GM21528 (cell line): ENCODE results near the gene DBN1.
"Not testable (repeated sequence)": the region's sequence is repeated elsewhere in the genome, so short reads cannot be mapped to it uniquely, and the experiment has no call there.

Experiments used
- ATAC-seq: cut with Tn5 transposase; IDR thresholded peaks from one replicate; pipeline ENCODE4 v1.9.1; 2021; ENCODE audit warnings: mild to moderate bottlenecking, moderate library complexity; ENCODE audit not compliant: unreplicated experiment, low FRiP score

Gene DBN1

DNA sequence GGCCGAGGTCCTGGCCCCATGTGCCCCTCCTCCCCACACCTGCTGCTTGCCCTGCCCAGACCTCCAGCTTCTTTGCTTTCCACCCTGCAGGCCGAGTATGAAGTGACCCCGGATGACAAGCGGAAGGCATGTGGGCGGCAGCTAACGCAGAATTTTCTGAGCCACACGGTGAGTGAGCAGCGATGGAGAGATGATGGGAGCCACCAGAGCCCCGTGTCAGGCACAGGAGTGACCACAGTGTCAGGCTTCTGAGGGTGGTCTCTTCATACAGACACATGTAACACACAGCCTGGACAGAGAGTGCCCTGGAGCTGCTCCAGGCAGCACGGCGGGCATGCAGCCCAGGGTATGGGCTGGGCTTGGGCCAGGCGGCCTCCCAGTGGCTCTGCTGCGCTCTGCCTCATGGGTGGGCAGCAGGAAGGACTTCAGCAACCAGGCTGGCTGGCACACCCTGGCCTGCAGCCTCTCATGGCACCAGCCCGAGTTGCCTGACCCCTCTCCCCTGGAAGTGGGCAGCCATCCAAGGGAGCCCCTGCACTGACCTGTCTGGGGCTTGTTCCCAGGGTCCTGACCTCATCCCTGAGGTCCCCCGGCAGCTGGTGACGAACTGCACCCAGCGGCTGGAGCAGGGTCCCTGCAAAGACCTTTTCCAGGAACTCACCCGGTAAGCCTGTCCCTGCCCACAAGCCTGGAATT, 41.1 kb downstream of the DBN1 start:
- ATAC-seq = no peak

DNA sequence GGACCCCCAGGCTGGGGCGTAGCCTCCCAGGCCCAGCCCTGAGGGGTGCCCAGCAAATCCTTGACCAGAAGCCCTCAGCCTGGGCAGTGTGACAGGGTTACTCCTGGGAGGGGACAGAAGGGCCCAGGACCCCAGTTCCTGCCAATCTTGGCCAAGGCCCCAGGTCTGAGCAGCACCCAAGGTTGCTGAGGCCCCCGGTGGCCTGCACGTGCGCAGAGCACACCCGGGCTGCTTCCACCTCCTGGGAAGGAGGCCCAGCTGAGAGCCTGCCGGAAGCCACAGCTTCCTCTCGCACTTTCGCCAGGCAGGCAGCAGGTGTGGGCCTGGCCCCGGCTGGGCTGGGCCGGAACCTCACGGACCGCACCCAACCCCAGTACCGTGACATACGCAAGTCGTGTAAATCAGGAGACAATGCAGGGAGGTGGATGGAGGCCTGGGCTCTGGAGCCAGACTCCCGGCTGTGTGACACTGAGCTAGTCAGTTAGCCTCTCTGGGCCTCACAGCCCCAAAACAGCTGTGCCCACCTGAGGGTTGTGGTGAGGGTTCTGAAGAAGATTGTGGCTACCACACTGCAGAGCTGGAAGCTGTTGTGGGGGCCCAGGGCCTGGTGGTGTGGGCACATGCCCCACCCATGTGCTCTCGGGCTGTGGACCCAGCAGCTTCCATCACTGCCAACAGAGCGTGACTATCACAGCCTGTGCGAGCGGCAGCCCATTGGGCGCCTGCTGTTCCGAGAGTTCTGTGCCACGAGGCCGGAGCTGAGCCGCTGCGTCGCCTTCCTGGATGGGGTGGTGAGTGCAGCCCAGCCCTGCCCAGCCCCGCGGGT, 41.9 kb downstream of the DBN1 start:
- peak; percentile 40 for ATAC-seq

DNA sequence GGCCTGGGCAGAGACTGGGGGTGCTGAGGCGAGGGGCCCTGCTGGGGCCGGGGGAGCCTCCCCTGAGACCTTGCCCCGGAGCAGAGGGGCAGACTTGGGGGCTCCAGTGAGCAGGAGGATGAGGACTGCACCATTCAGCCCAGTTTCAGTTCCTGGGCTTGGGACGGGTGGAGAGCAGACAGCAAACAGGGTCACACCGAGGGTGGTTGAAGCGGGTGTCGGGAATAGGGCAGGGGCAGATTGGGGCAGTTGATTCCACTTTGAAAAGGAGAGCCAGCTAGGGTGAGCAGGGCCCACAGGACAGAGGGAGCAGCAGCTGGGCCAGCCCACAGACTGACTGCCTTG, 42.5 kb downstream of the DBN1 start:
- peak; percentile 0 for ATAC-seq

DNA sequence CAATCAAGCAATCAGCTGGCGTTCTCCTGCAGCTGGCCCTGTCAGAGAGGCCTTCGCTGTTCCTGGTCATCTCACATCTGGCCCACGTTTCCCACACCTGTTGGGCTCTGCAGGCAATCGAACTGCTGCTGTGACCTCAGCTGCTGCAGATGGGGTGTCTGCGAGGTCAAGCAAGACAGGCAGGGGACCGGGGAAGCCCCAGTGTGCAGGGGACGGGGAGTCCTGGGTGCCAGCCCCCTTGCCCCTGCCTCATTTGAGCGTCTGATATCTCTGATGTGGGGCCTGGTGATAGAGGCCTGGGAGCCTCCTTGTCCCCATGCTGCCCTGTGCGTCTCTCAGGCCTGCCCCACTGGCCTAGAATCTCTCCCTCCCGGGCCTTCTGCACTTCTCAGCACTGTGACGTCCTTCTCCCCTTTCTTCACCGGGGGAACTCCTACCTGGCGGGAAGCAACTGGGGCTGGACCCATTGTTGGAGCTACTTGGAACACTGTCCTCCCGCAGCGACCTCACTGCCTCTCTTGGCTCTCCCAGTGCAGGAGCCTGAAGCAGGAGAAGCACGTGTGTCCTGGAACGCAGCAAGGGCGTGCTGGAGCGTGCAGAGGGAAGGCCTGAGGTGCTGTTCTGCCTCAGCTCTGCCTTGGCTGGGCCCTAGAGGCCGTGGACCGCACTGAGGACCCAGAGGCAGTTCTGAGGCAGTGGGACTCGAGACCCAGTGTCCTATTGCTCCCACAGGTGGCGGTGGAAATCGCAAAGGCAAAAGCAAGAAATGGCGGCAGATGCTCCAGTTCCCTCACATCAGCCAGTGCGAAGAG, 43.1 kb downstream of the DBN1 start:
- ATAC-seq = no peak

DNA sequence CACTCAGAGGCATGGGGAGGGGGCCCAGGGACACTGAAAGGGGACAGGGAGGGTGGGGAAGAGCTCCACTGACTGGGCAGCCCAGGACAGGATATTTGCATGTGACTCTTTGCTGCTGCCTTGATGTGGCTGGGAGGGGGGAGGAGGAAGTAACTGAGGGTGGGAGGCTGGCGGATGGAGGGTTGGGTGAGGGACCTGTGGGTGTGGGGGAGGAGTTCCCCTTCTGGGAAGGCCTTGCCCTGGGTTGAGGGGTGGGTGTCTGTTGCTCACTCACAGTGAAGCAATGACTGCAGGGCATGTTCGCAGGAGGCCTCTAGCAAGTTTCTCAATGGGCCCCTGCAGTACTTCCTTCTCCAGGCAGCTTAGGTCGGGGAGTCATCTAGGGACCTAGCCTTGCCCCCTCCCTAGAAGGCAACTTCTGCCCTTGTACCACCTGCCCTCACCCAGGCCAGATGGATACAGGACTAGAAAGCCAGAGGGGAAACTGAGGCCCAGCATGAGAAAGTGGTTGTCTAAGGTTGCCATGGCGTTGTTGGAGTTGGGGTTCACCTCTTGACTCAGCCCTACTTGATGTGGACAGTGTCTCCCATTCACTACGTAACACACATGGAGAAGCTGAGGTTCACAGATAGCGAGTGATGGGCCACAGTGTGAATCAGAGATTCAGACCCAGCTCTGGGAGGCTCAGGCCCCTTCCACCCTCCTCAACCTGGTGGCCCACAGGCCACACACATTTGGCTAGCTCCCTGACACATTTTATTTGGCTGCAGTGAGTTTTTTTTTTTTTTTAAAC, 44.0 kb downstream of the DBN1 start:
- ATAC-seq = no peak

DNA sequence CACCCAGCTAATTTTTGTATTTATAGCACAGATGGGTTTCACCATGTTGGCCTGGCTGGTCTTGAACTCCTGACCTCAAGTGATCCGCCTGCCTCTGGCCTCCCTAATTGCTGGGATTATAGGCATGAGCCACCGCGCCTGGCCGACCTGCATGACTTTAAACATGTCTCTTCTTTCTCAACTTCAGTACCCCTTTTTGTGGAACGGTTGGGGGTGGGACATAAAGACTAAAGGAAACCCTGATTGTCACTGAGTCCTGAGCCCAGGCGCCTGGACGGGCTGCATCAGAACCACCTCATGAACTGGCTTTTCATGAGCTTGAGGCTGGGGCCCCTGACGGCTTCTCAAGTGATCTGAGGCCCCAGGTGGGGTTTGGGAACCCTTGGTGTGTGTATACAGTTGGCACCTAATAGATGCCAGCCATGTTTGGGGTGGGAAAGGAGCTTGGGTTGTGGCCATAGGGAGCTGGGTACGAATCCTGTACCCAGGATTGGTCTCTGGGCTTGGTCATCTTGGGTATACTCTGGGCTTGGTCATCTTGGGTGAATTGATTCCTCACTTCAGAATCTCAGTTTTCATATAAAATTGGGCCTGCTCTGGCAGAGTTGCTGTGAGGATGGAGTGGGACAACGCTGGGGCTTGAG, 44.7 kb downstream of the DBN1 start:
- no peak for ATAC-seq

DNA sequence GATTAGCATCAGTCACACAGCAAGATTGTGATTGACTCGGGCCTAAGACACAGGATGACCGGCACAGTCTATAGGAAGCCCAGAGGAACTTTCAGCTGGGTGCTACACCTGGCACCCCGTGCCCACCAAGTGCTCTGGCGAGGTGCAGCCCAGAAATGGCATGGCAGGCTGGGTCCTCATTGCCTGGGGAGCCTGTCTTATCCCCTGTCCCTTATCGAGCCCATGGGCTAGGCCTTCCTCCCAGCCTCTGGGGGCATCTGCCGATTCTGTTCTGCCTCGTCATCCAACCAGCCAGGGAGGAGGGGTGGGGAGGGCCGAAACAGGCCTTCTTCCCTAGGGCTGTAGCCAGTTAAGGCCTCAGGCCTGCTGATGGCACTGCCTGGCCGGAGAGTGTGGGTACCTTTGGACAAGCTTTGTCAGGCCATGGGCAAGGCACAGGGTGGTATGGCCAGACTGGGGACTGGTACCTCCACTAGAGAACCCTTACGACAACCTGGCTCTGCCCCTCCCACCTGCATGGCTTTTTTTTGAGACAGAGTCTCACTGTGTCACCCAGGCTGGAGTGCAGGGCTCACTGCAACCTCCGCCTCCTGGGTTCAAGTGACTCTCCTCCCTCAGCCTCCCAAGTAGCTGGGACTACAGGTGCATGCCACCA, 45.4 kb downstream of the DBN1 start:
- ATAC-seq = no peak

DNA sequence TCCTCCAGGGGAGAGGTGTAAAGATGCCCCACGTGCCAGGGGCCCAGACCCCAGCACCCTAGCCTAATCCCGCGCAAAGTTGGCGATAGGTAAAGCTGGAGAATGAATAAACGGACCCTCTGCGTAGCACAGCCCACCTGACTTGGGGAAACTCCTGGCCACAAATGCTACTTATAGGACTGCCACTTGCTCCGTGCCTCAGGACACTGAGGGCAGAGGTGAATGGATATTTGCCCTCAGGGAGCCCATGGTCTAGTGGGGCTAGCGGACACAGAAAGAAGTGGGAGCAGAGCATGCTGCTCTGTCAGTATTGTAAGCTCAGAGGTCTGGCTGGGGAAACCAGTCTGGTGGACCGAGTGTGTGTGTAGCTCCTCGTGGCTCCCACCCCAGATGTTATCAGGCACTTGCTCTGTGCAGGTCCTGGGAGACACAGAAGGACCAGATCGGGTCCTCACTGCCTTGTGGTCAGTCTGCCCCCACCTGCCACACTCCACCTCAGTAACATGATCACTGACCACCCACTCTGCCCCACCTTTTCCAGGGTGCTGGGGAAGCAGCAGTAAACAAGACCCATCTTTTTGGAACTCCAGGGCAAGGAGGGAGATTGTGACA, 46.1 kb downstream of the DBN1 start:
- ATAC-seq = no peak

DNA sequence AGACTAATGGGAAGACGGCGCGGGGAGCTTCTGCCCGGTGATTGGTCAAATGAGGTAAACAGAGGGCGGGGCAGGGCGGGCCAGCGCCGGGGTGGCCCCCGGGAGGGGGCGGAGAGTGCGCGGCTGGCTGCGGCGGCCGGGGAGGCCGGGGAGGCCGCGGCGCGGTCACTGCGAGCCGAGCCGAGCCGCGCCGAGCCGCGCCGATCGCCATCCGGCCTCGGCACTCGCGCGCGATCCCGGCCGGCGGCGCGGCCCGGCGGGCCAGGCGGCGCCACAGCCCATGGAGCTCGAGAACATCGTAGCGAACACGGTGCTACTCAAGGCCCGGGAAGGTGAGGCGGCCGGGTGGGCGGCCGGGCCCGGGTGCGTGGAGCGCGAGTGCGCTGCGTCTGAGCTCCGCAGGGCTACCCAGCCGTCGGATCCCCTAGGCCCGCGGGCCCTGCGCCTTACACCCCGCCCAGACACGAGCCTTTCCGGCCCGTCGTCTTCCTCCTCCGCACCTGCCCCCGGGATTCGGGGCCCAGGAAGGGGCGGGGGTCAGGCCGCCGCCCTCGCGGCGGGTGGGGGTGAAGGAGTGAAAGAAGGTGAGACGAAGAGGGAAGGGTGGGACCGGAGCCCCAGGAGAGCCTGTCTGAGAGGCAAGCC, 46.7 kb downstream of the DBN1 start, which contains the start of gene GRK6:
Gene GRK6, plus strand, starts transcription at position 111 of the 645 bp plus-strand sequence. Its CDS starts 170 bp downstream, at position 281.
- ATAC-seq = peak; percentile 8

DNA sequence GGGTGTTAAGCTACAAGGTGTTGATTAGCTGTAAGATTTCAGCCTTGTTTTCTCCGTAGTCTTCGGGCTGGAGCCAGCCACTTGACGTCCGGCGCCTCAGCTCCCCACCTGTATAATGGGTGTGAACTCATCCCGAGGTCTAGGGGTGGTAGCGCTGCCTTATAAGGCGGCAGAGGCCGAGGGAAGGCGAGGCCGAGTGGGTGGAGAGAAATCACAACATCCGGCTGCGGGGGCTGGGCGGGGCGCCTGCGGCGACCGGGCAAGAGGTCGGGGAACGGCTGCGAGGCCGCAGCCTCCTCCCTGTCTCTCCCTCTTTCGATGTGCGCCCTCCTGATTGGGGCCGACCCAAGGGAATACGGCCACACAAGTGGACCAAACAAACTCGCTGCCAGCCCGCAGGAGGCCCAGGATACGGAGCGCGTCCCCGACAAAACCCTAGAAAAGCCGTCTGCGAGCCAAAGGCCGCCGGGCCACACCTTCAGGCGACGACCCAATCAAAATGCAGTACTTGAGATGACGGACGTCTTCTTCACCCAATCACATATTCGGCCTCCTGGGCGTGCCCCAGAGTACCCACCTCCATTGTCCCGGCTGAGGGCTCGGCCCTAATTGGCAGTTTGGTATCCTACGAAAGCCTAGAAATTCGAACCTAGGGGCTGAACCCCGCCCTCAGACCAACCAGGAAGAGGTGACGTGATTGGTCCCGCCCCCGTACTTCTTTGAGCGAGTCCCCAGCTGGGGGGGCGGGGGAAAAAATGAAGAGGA, 47.5 kb downstream of the DBN1 start:
- ATAC-seq = peak; percentile 82

DNA sequence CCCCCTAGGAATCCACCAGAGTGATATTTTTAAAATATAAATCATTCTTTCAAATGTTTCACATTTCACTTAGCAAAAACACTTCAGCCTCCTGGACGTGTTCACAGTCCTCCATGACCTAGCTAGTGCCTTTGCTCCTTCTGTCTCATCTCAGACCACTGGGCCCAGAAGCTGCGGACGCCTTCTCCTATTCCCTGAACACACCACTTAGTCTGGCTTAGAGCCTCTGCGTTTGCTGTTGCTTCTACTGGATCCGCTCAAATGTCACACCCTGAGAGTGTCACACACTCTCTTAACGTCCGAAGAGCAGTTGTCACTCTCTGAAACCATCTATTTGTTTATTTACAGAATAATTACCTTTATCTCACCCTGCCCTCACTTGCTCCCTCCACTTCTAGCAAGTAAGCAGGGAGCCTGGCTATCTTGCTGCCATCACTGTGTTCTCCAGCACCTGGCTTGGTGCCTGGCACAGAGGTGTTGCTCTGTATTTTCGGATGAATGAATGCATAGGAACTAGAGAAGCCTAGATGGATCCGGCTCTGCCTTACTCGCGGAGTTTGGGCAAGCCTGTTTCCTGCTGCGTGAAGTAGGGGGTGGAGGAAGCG, 48.1 kb downstream of the DBN1 start:
- ATAC-seq = no peak

DNA sequence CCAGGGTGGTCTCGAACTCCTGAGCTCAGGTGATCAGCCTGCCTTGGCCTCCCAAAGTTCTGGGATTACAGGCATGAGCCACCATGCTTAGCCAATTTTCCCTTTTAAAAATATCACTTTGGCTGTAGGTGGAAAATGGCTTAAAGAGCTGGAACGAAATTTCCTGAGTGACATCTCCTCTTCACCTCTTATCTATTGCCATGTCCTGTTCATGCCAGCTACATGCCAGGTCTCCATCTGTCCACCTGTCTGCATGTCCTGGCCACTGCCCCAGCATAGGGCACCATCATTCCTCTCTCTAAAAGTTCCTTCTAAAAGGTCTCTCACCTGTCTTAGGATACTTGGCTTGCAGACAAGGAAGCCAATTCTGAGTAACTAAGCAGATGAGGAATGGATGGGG, 49.8 kb downstream of the DBN1 start:
- no peak for ATAC-seq

DNA sequence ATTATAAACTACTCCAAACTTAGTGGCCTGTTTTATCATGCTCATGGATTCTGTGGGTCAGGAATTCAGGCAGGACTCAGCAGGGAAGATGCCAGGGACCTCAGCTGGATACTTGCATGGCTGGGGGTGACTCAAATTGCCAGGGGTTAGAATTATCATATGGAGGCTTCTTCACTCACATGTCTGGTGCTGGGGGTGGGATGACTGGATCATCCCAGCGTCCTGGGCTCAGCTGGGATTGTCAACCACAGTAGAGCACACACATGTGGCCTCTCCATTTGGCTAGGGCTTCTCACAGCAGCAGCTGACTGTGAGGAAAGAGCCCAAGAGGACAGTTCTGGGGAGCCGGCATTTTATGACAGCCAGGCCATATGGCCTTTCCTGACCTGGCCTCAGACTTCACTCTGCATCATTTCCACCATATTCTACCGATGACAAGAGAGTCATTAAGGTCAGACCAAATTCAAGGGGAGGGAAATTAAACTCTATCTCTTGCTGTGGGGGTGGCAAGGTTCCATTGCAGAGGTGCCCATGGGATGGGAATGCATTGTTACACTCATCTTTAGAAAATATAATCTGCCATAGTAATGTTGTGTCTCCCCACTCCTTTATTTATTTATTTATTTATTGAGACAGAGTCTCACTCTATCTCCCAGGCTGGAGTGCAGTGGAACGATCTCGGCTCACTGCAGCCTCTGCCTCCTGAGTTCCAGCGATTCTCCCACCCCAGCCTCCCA, 52.2 kb downstream of the DBN1 start:
- ATAC-seq = no peak

DNA sequence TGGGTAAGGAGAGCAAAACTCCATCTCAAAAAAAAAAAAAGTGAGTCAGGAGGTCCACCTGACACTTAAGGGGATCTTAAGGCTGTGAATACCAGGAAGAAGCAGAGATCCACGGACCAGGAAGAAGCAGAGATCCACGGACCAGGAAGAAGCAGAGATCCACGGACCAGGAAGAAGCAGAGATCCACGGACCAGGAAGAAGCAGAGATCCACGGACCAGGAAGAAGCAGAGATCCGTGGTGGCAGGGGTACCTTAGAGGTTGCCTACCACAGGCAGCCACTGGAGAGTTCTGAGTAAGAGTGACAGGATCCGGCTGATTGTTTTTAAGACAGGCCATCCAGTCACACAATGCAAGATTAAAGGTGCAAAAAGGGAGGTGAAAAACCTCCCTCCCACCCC, 53.0 kb downstream of the DBN1 start:
- ATAC-seq = not testable (repeated sequence)

DNA sequence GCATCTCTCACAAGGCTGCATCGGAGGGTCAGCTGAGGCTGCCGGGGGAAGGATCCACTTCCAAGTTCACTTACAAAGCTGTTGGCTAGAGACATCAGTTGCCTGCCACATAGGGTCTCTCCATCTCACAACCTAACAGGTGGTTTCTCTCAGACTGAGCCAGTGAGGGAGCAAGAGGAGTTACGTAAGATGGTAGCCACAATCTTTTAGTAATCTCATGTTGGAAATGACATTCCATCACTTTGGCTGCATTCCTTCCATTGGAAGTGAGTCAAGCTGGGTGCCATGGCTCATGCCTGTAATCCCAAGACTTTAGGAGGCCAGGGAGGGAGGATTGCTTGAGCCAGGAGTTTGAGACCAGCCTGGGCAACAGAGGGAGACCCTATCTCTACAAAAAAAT, 54.4 kb downstream of the DBN1 start:
- ATAC-seq = no peak

DNA sequence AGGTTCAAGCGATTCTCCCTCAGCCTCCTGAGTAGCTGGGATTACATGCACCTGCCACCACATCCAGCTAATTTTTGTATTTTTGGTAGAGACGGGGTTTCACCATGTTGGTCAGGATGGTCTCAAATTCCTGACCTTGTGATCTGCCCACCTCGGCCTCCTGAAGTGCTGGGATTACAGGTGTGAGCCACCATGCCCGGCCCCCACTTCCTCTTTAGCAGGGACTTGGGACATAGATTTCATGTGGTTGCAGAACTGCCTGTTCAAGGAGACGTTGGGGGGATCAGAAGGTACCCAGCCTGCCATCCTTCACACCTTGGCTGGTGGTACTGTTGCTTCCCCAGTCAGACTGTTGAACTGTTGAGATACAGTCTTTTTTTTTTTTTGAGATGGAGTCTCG, 56.4 kb downstream of the DBN1 start:
- ATAC-seq = not testable (repeated sequence)

DNA sequence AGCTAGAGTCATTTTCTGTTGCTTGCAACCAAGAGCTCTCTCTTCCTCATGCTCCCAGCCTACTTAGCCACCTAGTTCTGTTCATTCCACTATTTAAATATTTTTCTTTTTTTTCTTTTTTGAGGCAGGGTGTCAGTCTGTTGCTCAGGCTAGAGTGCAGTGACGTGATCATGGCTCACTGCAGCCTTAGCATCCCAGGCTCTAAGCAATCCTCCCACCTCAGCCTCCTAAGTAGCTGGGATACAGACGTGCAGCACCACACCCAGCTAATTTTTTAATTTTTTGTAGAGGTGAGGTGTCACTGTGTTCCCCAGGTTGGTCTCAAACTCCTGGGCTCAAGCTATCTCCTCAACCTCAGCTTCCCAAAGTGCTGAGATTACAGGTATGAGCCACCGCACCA, 59.0 kb downstream of the DBN1 start:
- ATAC-seq = no peak
